ENCODE measurements around the gene ARSI.

ARSI gene

GRCh38 chr5:150247726-150248125 lies 55.0 kb downstream of the ARSI start:
- H3K4me3 ChIP-seq (ENCODE audit: low read depth, low read length) = no peak overlapping the region
- DNase-seq (ENCODE audit: low read depth) = no peak
- no peak for TF ChIP-seq CTCF (conservative IDR thresholded peaks at IDR 0.05; ENCODE audit: low read depth, low read length)

GRCh38 chr5:150246835-150247234 lies 55.9 kb downstream of the ARSI start:
- no peak overlapping the region for H3K4me3 ChIP-seq (ENCODE audit: low read depth, low read length)
- no peak for TF ChIP-seq CTCF (conservative IDR thresholded peaks at IDR 0.05; ENCODE audit: low read depth, low read length)
- no peak for DNase-seq (ENCODE audit: low read depth)

- no peak overlapping the region for H3K4me3 ChIP-seq (ENCODE audit: low read depth, low read length)
- TF ChIP-seq CTCF (conservative IDR thresholded peaks at IDR 0.05; ENCODE audit: low read depth, low read length) = no peak
- DNase-seq (ENCODE audit: low read depth) = no peak
Observed at GRCh38 chr5:150246429-150246828, 56.3 kb downstream of the ARSI start.
